ENCODE results near the gene STOX1. TPM values are rescaled to one million over a fixed set of nuclear protein-coding genes. Genes with fewer than 3 reads are reported as not detected.

STOX1 gene
- total and polyA plus RNA-seq, 8 donors = 0.73 to 1.8 (median 1.1) TPM

- FAIRE-seq (no peak), DNase-seq (no peak), ATAC-seq (no peak)
- 81 to 92% methylated on average over 8 of the region's 8 CpGs for WGBS, 2 donors
- H3K36me3 ChIP-seq = no peaks in the 10 kb centered on the region
- no peaks in the 10 kb centered on the region for H3K27me3 ChIP-seq
- intact Hi-C loops (cut with DNase I) = no loop called here
- no peaks in the 10 kb centered on the region for H3K9me3 ChIP-seq
- H3K27ac ChIP-seq = no peak overlapping the region
- H3K4me1 ChIP-seq = peaks cover 3 to 16% (median 8%) of the 10 kb centered on the region in 3 donors
- TF ChIP-seq, protein P1, sequence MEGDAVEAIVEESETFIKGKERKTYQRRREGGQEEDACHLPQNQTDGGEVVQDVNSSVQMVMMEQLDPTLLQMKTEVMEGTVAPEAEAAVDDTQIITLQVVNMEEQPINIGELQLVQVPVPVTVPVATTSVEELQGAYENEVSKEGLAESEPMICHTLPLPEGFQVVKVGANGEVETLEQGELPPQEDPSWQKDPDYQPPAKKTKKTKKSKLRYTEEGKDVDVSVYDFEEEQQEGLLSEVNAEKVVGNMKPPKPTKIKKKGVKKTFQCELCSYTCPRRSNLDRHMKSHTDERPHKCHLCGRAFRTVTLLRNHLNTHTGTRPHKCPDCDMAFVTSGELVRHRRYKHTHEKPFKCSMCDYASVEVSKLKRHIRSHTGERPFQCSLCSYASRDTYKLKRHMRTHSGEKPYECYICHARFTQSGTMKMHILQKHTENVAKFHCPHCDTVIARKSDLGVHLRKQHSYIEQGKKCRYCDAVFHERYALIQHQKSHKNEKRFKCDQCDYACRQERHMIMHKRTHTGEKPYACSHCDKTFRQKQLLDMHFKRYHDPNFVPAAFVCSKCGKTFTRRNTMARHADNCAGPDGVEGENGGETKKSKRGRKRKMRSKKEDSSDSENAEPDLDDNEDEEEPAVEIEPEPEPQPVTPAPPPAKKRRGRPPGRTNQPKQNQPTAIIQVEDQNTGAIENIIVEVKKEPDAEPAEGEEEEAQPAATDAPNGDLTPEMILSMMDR (IDR thresholded peaks at IDR 0.05) = no peak
- no peak overlapping the region for H3K4me3 ChIP-seq
Observed at GRCh38 chr10:68899186-68899745, 71.9 kb downstream of the STOX1 start.

GRCh38 chr10:68900427-68901104 lies 73.2 kb downstream of the STOX1 start:
- DNase-seq = peak in 2 of 6 donors; percentile 84 to 85
- no peaks in the 10 kb centered on the region for H3K9me3 ChIP-seq
- peak overlapping the region; percentile 43 to 84 (median 76) for H3K4me3 ChIP-seq
- H3K4me1 ChIP-seq = peaks cover 3 to 16% (median 8%) of the 10 kb centered on the region in 3 donors
- peak overlapping the region; percentile 95 to 99 (median 98) for H3K27ac ChIP-seq
- 3% methylated on average over 34 to 40 of the region's 40 CpGs for WGBS, 2 donors
- ATAC-seq = peak; percentile 51 to 67 (median 61)
- TF ChIP-seq, protein P1 (IDR thresholded peaks at IDR 0.05) = no peak
- no peaks in the 10 kb centered on the region for H3K36me3 ChIP-seq
- intact Hi-C loops (cut with DNase I) = no loop called here
- no peak for FAIRE-seq
- H3K27me3 ChIP-seq = no peaks in the 10 kb centered on the region

GRCh38 chr10:68901105-68901927 lies 74.0 kb downstream of the STOX1 start, which contains the start of gene DDX50:
Gene DDX50, plus strand, starts transcription at chr10:68901315. Its CDS starts 70 bp downstream, at chr10:68901385.
- WGBS, 2 donors = 0% methylated on average over 47 of the region's 47 CpGs
- Histone ChIP-seq H3K27ac (peak within 1 kb of the TSS; percentile 95 to 99 (median 98)), H3K9me3 (no peaks in the 10 kb centered on the region), H3K4me1 (peaks cover 3 to 16% (median 8%) of the 10 kb centered on the region in 3 donors), H3K27me3 (no peaks in the 10 kb centered on the region), H3K4me3 (peak within 1 kb of the TSS; percentile 73 to 84 (median 76)), H3K36me3 (no peaks in the 10 kb centered on the region)
- ATAC-seq = peak; percentile 96 to 99 (median 98)
- intact Hi-C loops (cut with DNase I) = no loop called here
- TF ChIP-seq, protein P1 (IDR thresholded peaks at IDR 0.05) = no peak
- FAIRE-seq = peak; percentile 95
- DNase-seq = peak; percentile 95 to 98 (median 97)

DNA sequence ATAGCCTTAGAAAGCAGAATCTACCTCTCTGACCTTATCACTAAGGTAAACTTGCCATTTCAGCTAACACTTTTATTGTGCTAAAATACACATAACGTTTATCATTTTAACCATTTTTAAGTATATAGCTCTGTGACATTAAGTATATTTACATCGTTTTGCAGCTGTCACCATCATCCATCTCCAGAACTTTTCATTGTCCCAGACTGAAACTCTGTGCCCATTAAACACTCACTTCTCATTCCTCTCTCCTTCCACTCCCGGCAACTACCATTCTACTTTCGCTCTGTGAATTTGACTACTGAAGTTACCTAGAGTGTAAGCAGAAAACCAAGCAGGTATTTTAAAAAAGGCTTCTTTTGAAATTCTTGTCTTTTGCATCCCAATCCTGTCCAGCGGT lies 75.1 kb downstream of the STOX1 start:
- Histone ChIP-seq H3K27ac (no peak overlapping the region), H3K36me3 (peaks cover 0 to 6% (median 4%) of the 10 kb centered on the region in 3 donors), H3K27me3 (no peaks in the 10 kb centered on the region), H3K4me3 (peak overlapping the region in 2 of 4 donors; percentile 76 to 84), H3K4me1 (peaks cover 3 to 16% (median 8%) of the 10 kb centered on the region in 3 donors), H3K9me3 (no peaks in the 10 kb centered on the region)
- intact Hi-C loops (cut with DNase I) = no loop called here
- TF ChIP-seq, protein P1 (IDR thresholded peaks at IDR 0.05) = no peak
- ATAC-seq (no peak), DNase-seq (no peak), FAIRE-seq (no peak)
- WGBS, 2 donors = 46 to 51% methylated on average over 5 of the region's 5 CpGs

All from pancreas (tissue), 10 donors.